ENCODE results near the gene CFAP65. TPM values are rescaled to one million over a fixed set of nuclear protein-coding genes. Genes with fewer than 3 reads are reported as not detected.
A peak's percentile ranks its signal among the peaks of the same experiment; 100 is the strongest.

CFAP65 gene
- total and polyA plus RNA-seq, 2 of the 13 experiments (the other 11 are each of a cell fraction or from before 2014, with no cell fraction given): 0.05 TPM; not detected in 1

GRCh38 chr2:219045937-219046550, 4.7 kb upstream of the CFAP65 start (continued):
- TF ChIP-seq TRAFD1 (CRISPR knock-in tag; IDR thresholded peaks at IDR 0.05; ENCODE audit: borderline replicate concordance) (no peak), ZMAT5 (CRISPR knock-in tag; IDR thresholded peaks at IDR 0.05; ENCODE audit: borderline replicate concordance, low read depth) (no peak), NR2F6 (IDR thresholded peaks at IDR 0.05) (no peak), NR2F6 (CRISPR knock-in tag; IDR thresholded peaks at IDR 0.05) (0 out of 2 replicates have a peak, but pooled peaks have one; percentile 30), NR0B2 (CRISPR knock-in tag; IDR thresholded peaks at IDR 0.05) (peak; percentile 48; the same call in 1 of the 2 replicates), ZNF883 (CRISPR knock-in tag; IDR thresholded peaks at IDR 0.05; ENCODE audit: not compliant biosample characterization) (no peak), E2F2 (CRISPR knock-in tag; IDR thresholded peaks at IDR 0.05; ENCODE audit: borderline replicate concordance) (no peak), MXI1 (IDR thresholded peaks at IDR 0.05; ENCODE audit: borderline replicate concordance, low read depth, low read length) (no peak), AGO2 (optimal IDR thresholded peaks at IDR 0.05; ENCODE audit: low read depth, low read length) (no peak), FIP1L1 (IDR thresholded peaks at IDR 0.05; ENCODE audit: borderline replicate concordance, insufficient read depth, low read depth, low read length) (no peak), ZBTB2 (CRISPR knock-in tag; IDR thresholded peaks at IDR 0.05; ENCODE audit: low read depth) (0 out of 2 replicates have a peak, but pooled peaks have one; percentile 26), TAF15 (IDR thresholded peaks at IDR 0.05; ENCODE audit: low read depth, low read length, poor library complexity, severe bottlenecking) (no peak), ZSCAN25 (CRISPR knock-in tag; IDR thresholded peaks at IDR 0.05) (no peak), NFYC (CRISPR knock-in tag; IDR thresholded peaks at IDR 0.05) (no peak), ZNF430 (CRISPR knock-in tag; IDR thresholded peaks at IDR 0.05) (peak; percentile 90), ZBTB44 (CRISPR knock-in tag; IDR thresholded peaks at IDR 0.05) (peak; percentile 90; the same call in 1 of the 2 replicates), ZNF775 (CRISPR knock-in tag; IDR thresholded peaks at IDR 0.05; ENCODE audit: borderline replicate concordance) (0 out of 2 replicates have a peak, but pooled peaks have one; percentile 68), ZNF75D (CRISPR knock-in tag; IDR thresholded peaks at IDR 0.05; ENCODE audit: borderline replicate concordance) (no peak), WIZ (CRISPR knock-in tag; IDR thresholded peaks at IDR 0.05) (peak; percentile 90), SRSF1 (optimal IDR thresholded peaks at IDR 0.05; ENCODE audit: low read depth, low read length) (no peak), ZBTB43 (CRISPR knock-in tag; conservative IDR thresholded peaks at IDR 0.05) (no peak)

Measured in HepG2 (cell line).